HG03342 (cell line): Measurements from ENCODE around the gene TICAM1.
"Not testable (repeated sequence)": the region's sequence is repeated elsewhere in the genome, so short reads cannot be mapped to it uniquely, and the experiment has no call there.

ENCODE experiments used
- ATAC-seq: cut with Tn5 transposase; IDR thresholded peaks from one replicate; pipeline ENCODE4 v1.9.1; 2021; ENCODE audit warnings: mild to moderate bottlenecking, moderate library complexity; ENCODE audit not compliant: unreplicated experiment

TICAM1 gene

GRCh38 chr19:4807188-4807587 lies 24.3 kb downstream of the TICAM1 start:
- ATAC-seq = no peak

- ATAC-seq = no peak
Measured at GRCh38 chr19:4806384-4806783, 25.1 kb downstream of the TICAM1 start.

- not testable (repeated sequence) for ATAC-seq
Measured at GRCh38 chr19:4805140-4805539, 26.4 kb downstream of the TICAM1 start.

- no peak for ATAC-seq
Measured at GRCh38 chr19:4803736-4804695, 27.5 kb downstream of the TICAM1 start.

- no peak for ATAC-seq
Measured at GRCh38 chr19:4802711-4803110, 28.8 kb downstream of the TICAM1 start.

GRCh38 chr19:4801085-4801619 lies 30.4 kb downstream of the TICAM1 start:
- no peak for ATAC-seq

GRCh38 chr19:4800591-4801081 lies 30.9 kb downstream of the TICAM1 start:
- no peak for ATAC-seq

- no peak for ATAC-seq
Measured at GRCh38 chr19:4795400-4795799, 36.1 kb downstream of the TICAM1 start.

- no peak for ATAC-seq
Measured at GRCh38 chr19:4794971-4795370, 36.5 kb downstream of the TICAM1 start.

GRCh38 chr19:4793278-4793677 lies 38.2 kb downstream of the TICAM1 start:
- ATAC-seq = not testable (repeated sequence)

- not testable (repeated sequence) for ATAC-seq
Measured at GRCh38 chr19:4792866-4793195, 38.7 kb downstream of the TICAM1 start.

- not testable (repeated sequence) for ATAC-seq
Measured at GRCh38 chr19:4792019-4792865, 39.3 kb downstream of the TICAM1 start.

- peak; percentile 89 for ATAC-seq
Measured at GRCh38 chr19:4791183-4792018, 40.1 kb downstream of the TICAM1 start, which contains the start of gene FEM1A. TSS of gene FEM1A (plus strand) at chr19:4791734. CDS start at chr19:4791855, 121 bp downstream.

- ATAC-seq = not testable (repeated sequence)
Measured at GRCh38 chr19:4786412-4787016, 45.0 kb downstream of the TICAM1 start.

GRCh38 chr19:4781801-4782200 lies 49.7 kb downstream of the TICAM1 start:
- ATAC-seq = no peak

- ATAC-seq = no peak
Measured at GRCh38 chr19:4780860-4781259, 50.7 kb downstream of the TICAM1 start.

- not testable (repeated sequence) for ATAC-seq
Measured at GRCh38 chr19:4778124-4778523, 53.4 kb downstream of the TICAM1 start.

GRCh38 chr19:4776436-4777211 lies 54.9 kb downstream of the TICAM1 start:
- ATAC-seq = no peak

- ATAC-seq = no peak
Measured at GRCh38 chr19:4775627-4776152, 55.8 kb downstream of the TICAM1 start.
